GM19238 (cell line): ENCODE results near the gene MARCKS.

Source experiments
- DNase-seq: peaks from one replicate; pipeline ENCODE4 v3.0.0; 2011; ENCODE audit warnings: low spot score; ENCODE audit not compliant: insufficient read length

MARCKS gene

GRCh38 chr6:113853252-113853651 is 3.9 kb upstream of the MARCKS start:
- DNase-seq = no peak

GRCh38 chr6:113854531-113855499 is 2.3 kb upstream of the MARCKS start:
- peak; percentile 49 for DNase-seq

- peak; percentile 7 for DNase-seq
Measured at GRCh38 chr6:113855500-113856374, 1.4 kb upstream of the MARCKS start.

- DNase-seq = no peak
Measured at GRCh38 chr6:113856375-113856624, 845 bp upstream of the MARCKS start.

- peak; percentile 33 for DNase-seq
Measured at GRCh38 chr6:113857556-113858479, 673 bp downstream of the MARCKS start.

- peak; percentile 94 for DNase-seq
Measured at GRCh38 chr6:113858480-113859348, 1.6 kb downstream of the MARCKS start.

- DNase-seq = peak; percentile 15
Measured at GRCh38 chr6:113859349-113860180, 2.4 kb downstream of the MARCKS start.

GRCh38 chr6:113860181-113860955 is 3.2 kb downstream of the MARCKS start:
- DNase-seq = no peak

GRCh38 chr6:113862112-113862511 is 5.0 kb downstream of the MARCKS start:
- no peak for DNase-seq

GRCh38 chr6:113870917-113871316 is 13.8 kb downstream of the MARCKS start:
- DNase-seq = no peak

- no peak for DNase-seq
Measured at GRCh38 chr6:113871975-113872374, 14.8 kb downstream of the MARCKS start.

GRCh38 chr6:113873043-113873667 is 16.0 kb downstream of the MARCKS start:
- peak; percentile 7 for DNase-seq

- DNase-seq = no peak
Measured at GRCh38 chr6:113875470-113875869, 18.3 kb downstream of the MARCKS start.

- DNase-seq = no peak
Measured at GRCh38 chr6:113876695-113877094, 19.6 kb downstream of the MARCKS start.

GRCh38 chr6:113879186-113880096 is 22.3 kb downstream of the MARCKS start:
- DNase-seq = peak; percentile 5

- DNase-seq = no peak
Measured at GRCh38 chr6:113881478-113881980, 24.4 kb downstream of the MARCKS start.
